Gastroesophageal sphincter (tissue), 4 donors: ENCODE results near the gene ZC3H10. TPM values are rescaled to one million over a fixed set of nuclear protein-coding genes. Genes with fewer than 3 reads are reported as not detected.
A peak's percentile ranks its signal among the peaks of the same experiment; 100 is the strongest.

Experiments
- ATAC-seq: fragments of 150-250 bp; one replicate; pipeline ENCODE4 v1.9.1; 2016; ENCODE audit warnings: mild to moderate bottlenecking, moderate library complexity
- H3K27ac ChIP-seq, 4 donors: fragments of 200-600 bp; sonication (generic) in 3 of 4; 1 replicate in 3 of 4; 2 replicates in 1 of 4; pipeline ENCODE4 v1.5.1; 2016 to 2019
- H3K27me3 ChIP-seq: fragments of 200-600 bp; sonication (generic); one replicate; pipeline ENCODE4 v1.5.1; 2019
- H3K36me3 ChIP-seq, 2 donors: fragments of 200-600 bp; sonication (generic); one replicate each; pipeline ENCODE4 v1.5.1; 2019; ENCODE audit warnings: control low read depth in 1 of 2
- H3K4me1 ChIP-seq, 3 donors: fragments of 200-600 bp; sonication (generic); 1 replicate in 2 of 3; 2 replicates in 1 of 3; pipeline ENCODE4 v1.5.1; 2016 to 2019; ENCODE audit warnings: control low read depth in 2 of 3
- H3K4me3 ChIP-seq, 2 donors: fragments of 200-600 bp; sonication (generic); one replicate each; pipeline ENCODE4 v1.5.1; 2019; ENCODE audit warnings: mild to moderate bottlenecking in 1 of 2, moderate library complexity in 1 of 2
- H3K9me3 ChIP-seq, 3 donors: fragments of 200-600 bp; sonication (generic); one replicate each; pipeline ENCODE4 v1.5.1; 2017 to 2019; ENCODE audit warnings: control low read depth in 2 of 3
- EP300 ChIP-seq: sonication (generic); formaldehyde crosslinking; IDR thresholded peaks from one replicate; pipeline ENCODE4 v1.6.1; 2017; ENCODE audit warnings: antibody characterized with exemption, mild to moderate bottlenecking
- POLR2A ChIP-seq, 2 donors: fragments of 450-650 bp; IDR thresholded peaks; one replicate each; pipeline ENCODE4 v1.6.1; 2017; ENCODE audit warnings: antibody characterized with exemption in 2 of 2, mild to moderate bottlenecking in 2 of 2, moderate library complexity in 1 of 2
- POLR2AphosphoS5 ChIP-seq: sonication (generic); formaldehyde crosslinking; IDR thresholded peaks from one replicate; pipeline ENCODE4 v1.6.1; 2017; ENCODE audit warnings: antibody characterized with exemption
- WGBS, 2 donors: methylation state at CpG; one replicate each; pipeline ENCODE4 v1.1.5; 2018; ENCODE audit warnings: low coverage in 1 of 2; 5-methylcytosine and 5-hydroxymethylcytosine counted together
- total RNA-seq, 4 donors: library from RNA; depleted of rRNA; stranded (reverse); fragments of >200 nt; gene quantifications; one replicate each; pipeline ENCODE4 v1.1.0, GENCODE V29; 2016
- TF ChIP-seq, protein P1 (sequence below), 4 experiments: fragments of 200-600 bp in 2 of 4; fragments of 450-650 bp in 2 of 4; sonication (generic) in 1 of 4; IDR thresholded peaks; one replicate each; pipeline ENCODE4 v1.5.1; 2017 to 2019; ENCODE audit warnings: antibody characterized with exemption in 4 of 4, mild to moderate bottlenecking in 2 of 4, moderate library complexity in 2 of 4

The ZC3H10 gene
- total RNA-seq, 4 donors from 2014 or later, result 5.0 to 7.4 (median 5.8) TPM

GRCh38 chr12:56126732-56127239, 8.7 kb downstream of the ZC3H10 start:
- peak overlapping the region; percentile 87 to 99 (median 93) for H3K27ac ChIP-seq
- H3K9me3 ChIP-seq, result no peaks in the 10 kb centered on the region
- H3K27me3 ChIP-seq, result no peaks in the 10 kb centered on the region
- 29 to 39% methylated on average over 3 of the region's 3 CpGs for WGBS, 2 donors
- ATAC-seq, result no peak
- H3K4me3 ChIP-seq, result peak overlapping the region in 1 of 2 donors; percentile 93
- H3K4me1 ChIP-seq, result peaks cover 7 to 75% (median 19%) of the 10 kb centered on the region in 3 donors
- no peak for TF ChIP-seq POLR2AphosphoS5
- TF ChIP-seq, protein P1, sequence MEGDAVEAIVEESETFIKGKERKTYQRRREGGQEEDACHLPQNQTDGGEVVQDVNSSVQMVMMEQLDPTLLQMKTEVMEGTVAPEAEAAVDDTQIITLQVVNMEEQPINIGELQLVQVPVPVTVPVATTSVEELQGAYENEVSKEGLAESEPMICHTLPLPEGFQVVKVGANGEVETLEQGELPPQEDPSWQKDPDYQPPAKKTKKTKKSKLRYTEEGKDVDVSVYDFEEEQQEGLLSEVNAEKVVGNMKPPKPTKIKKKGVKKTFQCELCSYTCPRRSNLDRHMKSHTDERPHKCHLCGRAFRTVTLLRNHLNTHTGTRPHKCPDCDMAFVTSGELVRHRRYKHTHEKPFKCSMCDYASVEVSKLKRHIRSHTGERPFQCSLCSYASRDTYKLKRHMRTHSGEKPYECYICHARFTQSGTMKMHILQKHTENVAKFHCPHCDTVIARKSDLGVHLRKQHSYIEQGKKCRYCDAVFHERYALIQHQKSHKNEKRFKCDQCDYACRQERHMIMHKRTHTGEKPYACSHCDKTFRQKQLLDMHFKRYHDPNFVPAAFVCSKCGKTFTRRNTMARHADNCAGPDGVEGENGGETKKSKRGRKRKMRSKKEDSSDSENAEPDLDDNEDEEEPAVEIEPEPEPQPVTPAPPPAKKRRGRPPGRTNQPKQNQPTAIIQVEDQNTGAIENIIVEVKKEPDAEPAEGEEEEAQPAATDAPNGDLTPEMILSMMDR (IDR thresholded peaks at IDR 0.05), result no peak
- no peak for TF ChIP-seq POLR2A (IDR thresholded peaks at IDR 0.05)
- TF ChIP-seq EP300, result no peak
- peaks cover 0 to 28% of the 10 kb centered on the region in 2 donors for H3K36me3 ChIP-seq

- H3K4me1 ChIP-seq, result peaks cover 7 to 68% (median 14%) of the 10 kb centered on the region in 3 donors
- peak overlapping the region; percentile 87 to 99 (median 93) for H3K27ac ChIP-seq
- 0% methylated on average over 8 of the region's 8 CpGs for WGBS, 2 donors
- TF ChIP-seq POLR2A (IDR thresholded peaks at IDR 0.05), result no peak
- TF ChIP-seq, protein P1 (IDR thresholded peaks at IDR 0.05), result peak in 1 of 4 experiments; percentile 18
- no peak for TF ChIP-seq POLR2AphosphoS5
- H3K9me3 ChIP-seq, result no peaks in the 10 kb centered on the region
- peaks cover 0 to 30% of the 10 kb centered on the region in 2 donors for H3K36me3 ChIP-seq
- no peak for ATAC-seq
- H3K4me3 ChIP-seq, result peak overlapping the region; percentile 28 to 93
- H3K27me3 ChIP-seq, result no peaks in the 10 kb centered on the region
Observed at GRCh38 chr12:56127485-56127887, 9.4 kb downstream of the ZC3H10 start.

GRCh38 chr12:56127888-56128669, 10.0 kb downstream of the ZC3H10 start, which contains the start of gene ESYT1:
Gene ESYT1, plus strand, starts transcription at chr12:56128267. Its CDS starts 53 bp downstream, at chr12:56128320.
- peaks cover 7 to 62% (median 14%) of the 10 kb centered on the region in 3 donors for H3K4me1 ChIP-seq
- H3K9me3 ChIP-seq, result no peaks in the 10 kb centered on the region
- peaks cover 0 to 36% of the 10 kb centered on the region in 2 donors for H3K36me3 ChIP-seq
- TF ChIP-seq EP300, result no peak
- peak; percentile 97 for TF ChIP-seq POLR2AphosphoS5
- peak; percentile 91 to 94 for TF ChIP-seq POLR2A (IDR thresholded peaks at IDR 0.05)
- TF ChIP-seq, protein P1 (IDR thresholded peaks at IDR 0.05), result peak in 2 of 4 experiments; percentile 19 to 21
- ATAC-seq, result peak; percentile 97
- no peaks in the 10 kb centered on the region for H3K27me3 ChIP-seq
- H3K27ac ChIP-seq, result peak within 1 kb of the TSS; percentile 91 to 100 (median 97)
- WGBS, 2 donors, result 0 to 2% methylated on average over 1 to 9 of the region's 49 CpGs
- H3K4me3 ChIP-seq, result peak within 1 kb of the TSS; percentile 71 to 93

GRCh38 chr12:56128670-56129205, 10.7 kb downstream of the ZC3H10 start:
- WGBS, 2 donors, result 0% methylated on average over 9 to 16 of the region's 20 CpGs
- peak overlapping the region; percentile 90 to 100 (median 97) for H3K27ac ChIP-seq
- peak; percentile 2 for ATAC-seq
- TF ChIP-seq, protein P1 (IDR thresholded peaks at IDR 0.05), result no peak
- TF ChIP-seq POLR2AphosphoS5 (no peak), EP300 (no peak), POLR2A (IDR thresholded peaks at IDR 0.05) (no peak)
- no peaks in the 10 kb centered on the region for H3K27me3 ChIP-seq
- peak overlapping the region; percentile 71 to 93 for H3K4me3 ChIP-seq
- H3K36me3 ChIP-seq, result peaks cover 0 to 38% of the 10 kb centered on the region in 2 donors
- no peaks in the 10 kb centered on the region for H3K9me3 ChIP-seq
- peaks cover 7 to 55% (median 14%) of the 10 kb centered on the region in 3 donors for H3K4me1 ChIP-seq
